ENCODE measurements around the gene CDK17. TPM values are rescaled to one million over a fixed set of nuclear protein-coding genes. Genes with fewer than 3 reads are reported as not detected.

The CDK17 gene
- total RNA-seq, 2 experiments from 2014 or later: 28.4 to 29.0 TPM

- Mint-ChIP-seq H3K27me3 (no peaks in the 10 kb centered on the region), H3K36me3 (ENCODE audit: low read depth) (peaks cover 21% of the 10 kb centered on the region), H3K4me3 (no peak overlapping the region), H3K27ac (no peak overlapping the region), H3K4me1 (ENCODE audit: low read depth) (peaks cover 32% of the 10 kb centered on the region), H3K9me3 (no peaks in the 10 kb centered on the region)
- intact Hi-C loops (cut with micrococcal nuclease): no loop called here
- no peak for DNase-seq
- CTCF ChIA-PET: interaction anchor here (1.1 to 2.0 kb wide), 2 partner anchors 19 to 147 kb away, joined by 3 to 9 read pairs; no protein-coding TSS in a partner anchor
- TF ChIP-seq CTCF (IDR thresholded peaks at IDR 0.05): no peak
- POLR2A ChIA-PET: no interaction called here
- ATAC-seq: no peak
Observed at GRCh38 chr12:96233939-96234461, 166.2 kb downstream of the CDK17 start.

- intact Hi-C loops (cut with micrococcal nuclease): no loop called here
- peaks cover 22% of the 10 kb centered on the region for H3K36me3 Mint-ChIP-seq (ENCODE audit: low read depth)
- DNase-seq (no peak), ATAC-seq (no peak)
- CTCF ChIA-PET: interaction anchor here (1.1 to 2.0 kb wide), 2 partner anchors 18 to 148 kb away, joined by 3 to 9 read pairs; no protein-coding TSS in a partner anchor
- no peak for TF ChIP-seq CTCF (IDR thresholded peaks at IDR 0.05)
- peaks cover 30% of the 10 kb centered on the region for H3K4me1 Mint-ChIP-seq (ENCODE audit: low read depth)
- no peaks in the 10 kb centered on the region for H3K27me3 Mint-ChIP-seq
- H3K4me3 Mint-ChIP-seq: no peak overlapping the region
- POLR2A ChIA-PET: no interaction called here
- H3K9me3 Mint-ChIP-seq: no peaks in the 10 kb centered on the region
- H3K27ac Mint-ChIP-seq: no peak overlapping the region
Observed at GRCh38 chr12:96233168-96233567, 167.1 kb downstream of the CDK17 start.

- Mint-ChIP-seq H3K4me3 (no peak overlapping the region), H3K36me3 (ENCODE audit: low read depth) (peaks cover 19% of the 10 kb centered on the region), H3K27me3 (no peaks in the 10 kb centered on the region), H3K4me1 (ENCODE audit: low read depth) (peaks cover 17% of the 10 kb centered on the region), H3K27ac (no peak overlapping the region), H3K9me3 (no peaks in the 10 kb centered on the region)
- intact Hi-C loops (cut with micrococcal nuclease): no loop called here
- ChIA-PET POLR2A (no interaction called here), CTCF (interaction anchor here (1.0 kb wide), 1 partner anchor 15 kb away, joined by 3 read pairs; no protein-coding TSS in a partner anchor)
- ATAC-seq: no peak
- DNase-seq: no peak
- TF ChIP-seq CTCF (IDR thresholded peaks at IDR 0.05): no peak
Observed at GRCh38 chr12:96230646-96231045, 169.6 kb downstream of the CDK17 start.

- Mint-ChIP-seq H3K4me3 (no peak overlapping the region), H3K36me3 (ENCODE audit: low read depth) (peaks cover 24% of the 10 kb centered on the region), H3K27ac (no peak overlapping the region), H3K27me3 (no peaks in the 10 kb centered on the region), H3K4me1 (ENCODE audit: low read depth) (peaks cover 19% of the 10 kb centered on the region), H3K9me3 (no peaks in the 10 kb centered on the region)
- ChIA-PET POLR2A (no interaction called here), CTCF (interaction anchor here (1.9 kb wide), 1 partner anchor 14 kb away, joined by 6 read pairs; no protein-coding TSS in a partner anchor)
- no peak for DNase-seq
- intact Hi-C loops (cut with micrococcal nuclease): no loop called here
- TF ChIP-seq CTCF (IDR thresholded peaks at IDR 0.05): no peak
- no peak for ATAC-seq
Observed at GRCh38 chr12:96228566-96229248, 171.5 kb downstream of the CDK17 start.

Other genes starting within 250 kb of the CDK17 start
- gene ELK3, start 206.1 kb downstream of the CDK17 start, total RNA-seq: 1 to 10 TPM; 7.7 TPM
- under 1 TPM; 0.38 to 0.45 TPM for gene CFAP54, start 89.1 kb upstream of the CDK17 start, total RNA-seq

All from activated CD8-positive, alpha-beta T cell treated with anti-CD3 and anti-CD28 coated beads for 36 hours (primary cell).